Esophagus (tissue), 2 donors: ENCODE data around the gene RASAL1. TPM values are rescaled to one million over a fixed set of nuclear protein-coding genes. Genes with fewer than 3 reads are reported as not detected.

Source experiments
- H3K27ac ChIP-seq, 2 donors: one replicate each; pipeline ENCODE4 v1.5.1; 2013; ENCODE audit warnings: low read depth in 2 of 2, mild to moderate bottlenecking in 2 of 2, inconsistent platforms in 1 of 2, low read length in 1 of 2, moderate library complexity in 1 of 2
- H3K27me3 ChIP-seq, 2 donors: one replicate each; pipeline ENCODE4 v1.6.1; 2013; ENCODE audit warnings: low read length in 2 of 2, control low read depth in 1 of 2, mild to moderate bottlenecking in 1 of 2; ENCODE audit not compliant: insufficient read depth in 2 of 2, control insufficient read depth in 1 of 2
- H3K36me3 ChIP-seq, 2 donors: one replicate each; pipeline ENCODE4 v1.6.1; 2013; ENCODE audit warnings: low read length in 1 of 2; ENCODE audit not compliant: control insufficient read depth in 2 of 2, insufficient read depth in 2 of 2
- H3K4me1 ChIP-seq, 2 donors: one replicate each; pipeline ENCODE4 v1.6.1; 2013; ENCODE audit warnings: low read length in 1 of 2; ENCODE audit not compliant: control insufficient read depth in 2 of 2, insufficient read depth in 2 of 2
- H3K4me3 ChIP-seq, 2 donors: one replicate each; pipeline ENCODE4 v1.5.1; 2013; ENCODE audit warnings: low read length in 2 of 2, mild to moderate bottlenecking in 2 of 2, low read depth in 1 of 2, moderate library complexity in 1 of 2
- H3K9me3 ChIP-seq, 2 donors: one replicate each; pipeline ENCODE4 v1.6.1; 2013; ENCODE audit warnings: mild to moderate bottlenecking in 2 of 2, low read depth in 1 of 2, low read length in 1 of 2, moderate library complexity in 1 of 2; ENCODE audit not compliant: control insufficient read depth in 2 of 2, insufficient read depth in 1 of 2
- WGBS, 2 donors: extraction: QIAGEN DNeasy Blood & Tissue Kit; methylation state at CpG; one replicate each; pipeline ENCODE4 v1.1.7; 2013; 5-methylcytosine and 5-hydroxymethylcytosine counted together
- polyA plus RNA-seq, 2 donors: library from polyadenylated mRNA; stranded (reverse); fragments of 200-250 nt; gene quantifications; one replicate each; pipeline ENCODE4 v1.2.3, GENCODE V29; 2013
- donor health status: healthy with polysubstance abuse.
- donor health status: Bipolar disorder and iron deficiency.

RASAL1 gene
- polyA plus RNA-seq, 2 donors: 43.4 to 52.7 TPM

DNA sequence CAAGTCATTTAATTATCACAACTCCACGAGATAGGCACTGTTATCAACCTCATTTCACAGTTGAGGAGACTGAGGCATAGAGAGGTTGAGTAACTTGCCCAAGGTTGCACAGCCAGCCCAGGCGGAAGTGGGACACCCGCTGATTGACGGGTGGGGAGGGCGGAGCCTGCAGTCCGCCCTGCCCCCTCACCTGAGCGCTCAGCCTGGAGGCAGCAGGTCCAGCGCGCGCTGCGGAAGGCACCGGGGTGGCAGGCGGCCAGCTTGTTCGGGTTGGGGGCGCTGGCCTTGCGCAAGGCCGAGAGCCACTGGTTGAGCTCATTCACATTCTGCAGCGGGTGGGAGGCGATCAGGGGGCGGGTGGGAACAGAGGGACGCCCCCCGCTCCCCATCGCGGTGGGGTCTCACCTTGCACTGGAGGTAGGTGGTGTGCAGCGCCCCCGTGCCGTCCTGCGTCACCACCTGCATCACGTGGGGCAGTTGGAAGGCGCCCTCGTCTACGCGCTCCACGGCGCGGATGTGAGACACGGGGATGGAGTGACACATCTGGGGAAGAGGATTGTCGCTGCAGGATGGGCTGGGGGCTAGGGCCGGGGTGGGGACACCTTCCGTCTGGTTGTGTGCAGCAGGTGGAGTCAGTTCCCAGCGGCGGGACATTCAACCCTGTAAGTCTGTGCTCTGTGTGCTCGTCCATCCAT, 31.7 kb downstream of the RASAL1 start:
- Histone ChIP-seq H3K36me3 (peaks cover 0 to 3% of the 10 kb centered on the region in 2 donors), H3K4me1 (peaks cover 0 to 4% of the 10 kb centered on the region in 2 donors), H3K4me3 (no peak overlapping the region), H3K9me3 (no peaks in the 10 kb centered on the region), H3K27ac (no peak overlapping the region), H3K27me3 (no peaks in the 10 kb centered on the region)
- 8 to 9% methylated on average over 43 of the region's 43 CpGs for WGBS, 2 donors

DNA sequence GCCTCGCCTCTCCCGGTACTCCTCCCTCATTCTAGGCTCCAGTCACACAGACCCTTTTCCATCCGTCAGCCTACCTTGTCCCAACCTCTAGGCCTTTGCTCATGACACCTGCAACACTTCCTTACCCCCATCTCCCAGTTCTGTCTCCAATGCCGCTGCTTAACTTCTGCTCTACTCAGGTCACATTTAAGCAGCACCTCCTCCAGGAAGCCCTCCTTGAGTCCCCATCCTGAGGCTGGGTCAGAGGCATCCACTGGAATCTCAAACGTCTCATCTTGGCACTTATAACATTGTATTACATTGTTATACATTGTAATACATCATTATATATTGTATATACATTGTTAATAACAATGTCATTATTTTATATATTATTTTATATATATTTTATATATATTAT, 32.8 kb downstream of the RASAL1 start:
- H3K4me1 ChIP-seq: peaks cover 3 to 7% of the 10 kb centered on the region in 2 donors
- 83 to 90% methylated on average over 5 of the region's 5 CpGs for WGBS, 2 donors
- no peaks in the 10 kb centered on the region for H3K27me3 ChIP-seq
- H3K9me3 ChIP-seq: no peaks in the 10 kb centered on the region
- H3K4me3 ChIP-seq: no peak overlapping the region
- peaks cover 0 to 3% of the 10 kb centered on the region in 2 donors for H3K36me3 ChIP-seq
- no peak overlapping the region for H3K27ac ChIP-seq

DNA sequence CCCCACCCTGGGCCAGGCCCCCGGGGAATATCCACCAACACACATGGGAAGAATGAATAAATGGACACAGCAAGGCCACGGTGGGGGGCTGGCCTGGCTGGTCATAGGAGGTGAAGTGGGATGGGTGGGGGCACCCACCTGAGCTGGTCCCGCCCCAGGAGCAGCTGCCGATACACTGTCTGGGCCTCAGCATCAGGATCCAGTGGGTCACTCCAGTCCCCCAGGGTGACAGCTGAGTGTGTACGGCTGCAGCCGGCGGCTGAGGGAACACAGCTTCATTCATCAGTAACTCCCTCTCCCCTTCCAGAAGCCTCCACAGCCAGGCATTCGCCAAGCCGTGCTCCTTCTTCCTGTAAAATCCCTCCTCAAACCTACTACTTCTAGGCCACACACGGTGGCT, 33.8 kb downstream of the RASAL1 start:
- WGBS, 2 donors: 71 to 81% methylated on average over 10 of the region's 10 CpGs

DNA sequence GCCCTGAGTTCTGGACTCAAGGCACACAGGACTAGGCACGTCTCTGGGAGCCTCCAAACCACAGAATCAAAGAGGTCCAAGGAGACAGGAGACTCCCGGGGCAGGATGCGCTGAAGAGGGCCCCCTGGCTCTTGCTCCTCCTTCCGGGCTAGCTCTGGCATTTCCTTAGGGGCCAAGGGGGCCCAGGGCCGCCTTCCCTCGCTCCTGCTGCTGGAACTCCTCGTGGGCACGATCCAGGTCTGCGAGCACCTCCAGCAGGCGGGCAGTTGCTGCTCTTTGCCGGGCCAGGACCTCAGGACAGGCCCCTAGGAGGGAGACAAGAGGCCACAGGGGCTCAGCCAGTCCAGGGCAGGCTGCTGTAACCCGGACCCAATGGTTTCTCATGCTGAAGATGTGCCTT, 35.8 kb downstream of the RASAL1 start:
- 75 to 81% methylated on average over 12 of the region's 12 CpGs for WGBS, 2 donors

More for the DNA sequence above, 33.8 kb downstream of the RASAL1 start:
- Histone ChIP-seq H3K4me1 (peaks cover 3 to 7% of the 10 kb centered on the region in 2 donors), H3K27ac (no peak overlapping the region), H3K36me3 (peaks cover 0 to 4% of the 10 kb centered on the region in 2 donors), H3K4me3 (no peak overlapping the region), H3K9me3 (no peaks in the 10 kb centered on the region), H3K27me3 (no peaks in the 10 kb centered on the region)

DNA sequence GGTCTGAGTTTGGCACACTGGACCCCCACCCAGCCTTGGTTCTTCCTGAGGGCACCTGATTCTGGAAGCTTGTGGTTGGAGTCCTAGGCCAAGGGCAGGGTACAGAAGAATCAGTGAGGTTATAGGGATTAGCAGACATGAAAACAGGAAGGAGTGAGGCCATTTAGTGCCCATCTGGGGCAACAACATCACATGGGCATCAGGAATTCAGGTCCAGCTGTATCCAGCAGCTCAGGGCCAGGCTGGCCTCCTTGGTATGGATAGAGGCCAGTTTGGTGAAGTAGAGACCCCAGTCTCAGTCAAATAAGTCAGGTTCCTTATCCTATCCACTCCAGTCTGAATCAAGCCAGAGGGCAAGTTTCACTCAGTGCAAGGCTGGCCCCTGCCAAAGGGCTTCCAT, 36.2 kb downstream of the RASAL1 start:
- Histone ChIP-seq H3K4me3 (no peak overlapping the region), H3K36me3 (peaks cover 0 to 6% of the 10 kb centered on the region in 2 donors), H3K27me3 (no peaks in the 10 kb centered on the region), H3K27ac (no peak overlapping the region), H3K4me1 (peaks cover 3 to 10% of the 10 kb centered on the region in 2 donors), H3K9me3 (no peaks in the 10 kb centered on the region)

More for the DNA sequence above, 35.8 kb downstream of the RASAL1 start:
- Histone ChIP-seq H3K36me3 (peaks cover 0 to 6% of the 10 kb centered on the region in 2 donors), H3K27me3 (no peaks in the 10 kb centered on the region), H3K27ac (no peak overlapping the region), H3K4me1 (peaks cover 3 to 10% of the 10 kb centered on the region in 2 donors), H3K4me3 (no peak overlapping the region), H3K9me3 (no peaks in the 10 kb centered on the region)

DNA sequence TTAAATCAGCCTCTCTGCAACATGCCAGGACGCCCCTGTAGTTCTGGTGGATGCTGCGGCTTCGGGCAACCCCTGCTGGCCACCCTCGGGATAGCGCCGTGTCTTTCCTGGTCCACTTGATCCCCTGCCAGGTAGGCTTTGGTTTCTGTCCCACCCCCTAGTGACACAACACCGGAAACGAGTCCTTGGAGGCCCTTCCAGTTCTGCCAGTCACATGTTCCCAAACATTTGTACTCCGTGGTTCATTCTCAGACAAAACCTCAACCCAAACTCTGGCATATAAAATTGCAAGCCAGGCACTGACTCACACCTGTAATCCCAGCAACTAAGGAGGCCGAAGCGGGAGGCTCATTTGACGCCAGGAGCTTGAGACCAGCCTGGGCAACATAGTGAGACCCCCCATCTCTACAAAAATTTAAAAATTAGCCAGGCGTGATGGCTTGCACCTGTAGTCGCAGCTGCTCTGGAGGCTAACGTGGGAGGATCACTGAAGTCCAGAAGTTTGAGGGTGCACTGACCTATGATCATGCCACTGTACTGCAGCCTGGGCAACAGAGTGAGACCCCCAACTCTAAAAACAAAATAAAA, 37.0 kb downstream of the RASAL1 start:
- 25 to 28% methylated on average over 15 of the region's 15 CpGs for WGBS, 2 donors
- H3K4me3 ChIP-seq: no peak overlapping the region
- H3K27ac ChIP-seq: peak overlapping the region in 1 of 2 donors; percentile 77
- no peaks in the 10 kb centered on the region for H3K27me3 ChIP-seq
- H3K36me3 ChIP-seq: peaks cover 0 to 3% of the 10 kb centered on the region in 2 donors
- peaks cover 3 to 8% of the 10 kb centered on the region in 2 donors for H3K4me1 ChIP-seq
- no peaks in the 10 kb centered on the region for H3K9me3 ChIP-seq

DNA sequence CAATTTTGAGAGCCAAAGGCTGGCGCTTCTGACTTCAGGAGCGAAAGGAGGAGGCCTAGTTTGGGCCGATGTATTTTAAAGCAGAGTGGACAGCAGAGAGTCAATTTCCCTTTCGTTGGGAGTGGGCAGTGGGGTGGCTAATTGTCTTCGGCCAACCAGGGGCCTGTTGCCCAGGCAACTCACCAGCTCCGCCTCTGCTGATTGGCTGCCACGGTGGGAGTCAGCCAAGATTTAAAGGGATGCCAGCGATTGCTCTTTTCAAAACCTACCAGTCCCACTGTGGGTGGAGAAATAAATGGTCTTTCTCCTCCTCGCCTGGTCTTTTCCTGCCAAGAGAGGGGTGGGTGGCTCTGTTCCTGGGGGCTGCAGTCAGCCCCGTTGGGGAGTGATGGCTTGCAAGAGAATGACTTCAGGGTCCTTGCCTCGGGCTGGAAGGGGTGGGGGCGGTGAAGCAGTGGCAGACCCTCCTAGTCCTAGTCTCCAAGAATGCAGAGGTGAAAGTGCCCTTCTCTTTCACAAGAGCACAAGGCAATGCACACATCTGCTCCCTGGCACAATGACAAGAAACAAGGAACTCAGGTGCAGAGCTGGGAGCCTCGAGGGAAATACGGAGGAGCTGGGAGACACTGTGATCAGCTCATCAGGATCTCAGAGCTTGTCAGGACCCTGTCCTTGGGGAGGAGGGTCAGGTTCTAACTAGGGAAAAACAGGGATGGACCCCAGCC, 37.7 kb downstream of the RASAL1 start:
- no peaks in the 10 kb centered on the region for H3K27me3 ChIP-seq
- H3K9me3 ChIP-seq: no peaks in the 10 kb centered on the region
- H3K4me1 ChIP-seq: peaks cover 6 to 12% of the 10 kb centered on the region in 2 donors
- H3K4me3 ChIP-seq: no peak overlapping the region
- 42 to 45% methylated on average over 14 of the region's 14 CpGs for WGBS, 2 donors
- peaks cover 0 to 3% of the 10 kb centered on the region in 2 donors for H3K36me3 ChIP-seq
- H3K27ac ChIP-seq: no peak overlapping the region

DNA sequence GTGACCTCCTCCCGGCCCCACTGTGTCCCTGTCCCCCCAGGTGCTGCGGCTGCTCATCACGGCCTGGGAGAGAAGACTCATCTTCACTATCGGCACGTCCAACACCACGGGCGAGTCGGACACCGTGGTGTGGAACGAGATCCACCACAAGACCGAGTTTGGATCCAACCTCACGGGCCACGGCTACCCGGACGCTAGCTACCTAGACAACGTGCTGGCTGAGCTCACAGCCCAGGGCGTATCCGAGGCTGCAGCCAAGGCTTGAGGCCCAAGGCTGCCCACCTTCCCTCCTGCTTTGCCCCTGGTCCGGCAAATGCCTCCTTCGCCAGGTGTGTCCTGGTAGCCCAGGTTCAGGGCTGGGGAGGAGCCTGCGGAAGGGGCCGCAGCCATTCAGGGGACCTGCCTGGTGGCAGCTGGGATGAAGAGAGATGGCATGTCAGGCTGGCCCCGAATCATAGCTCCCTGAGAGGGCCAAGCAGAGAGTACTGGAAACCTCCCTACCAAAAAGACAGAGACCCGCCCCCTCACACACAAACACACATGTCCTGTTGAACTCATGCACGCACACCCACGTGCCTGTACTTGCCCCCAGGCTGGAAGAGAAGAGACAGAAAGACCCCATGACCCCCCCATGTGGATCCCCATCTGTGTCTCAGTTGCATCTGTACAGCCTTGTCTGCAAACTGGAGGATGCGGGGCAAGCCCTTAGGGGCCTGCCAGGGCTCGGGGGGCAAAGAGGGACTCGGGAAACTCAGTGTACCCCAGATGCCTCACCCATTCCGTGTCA, 38.7 kb downstream of the RASAL1 start:
- no peaks in the 10 kb centered on the region for H3K9me3 ChIP-seq
- H3K36me3 ChIP-seq: peaks cover 0 to 3% of the 10 kb centered on the region in 2 donors
- no peak overlapping the region for H3K27ac ChIP-seq
- peaks cover 7 to 14% of the 10 kb centered on the region in 2 donors for H3K4me1 ChIP-seq
- H3K27me3 ChIP-seq: no peaks in the 10 kb centered on the region
- H3K4me3 ChIP-seq: no peak overlapping the region
- 80 to 83% methylated on average over 29 to 30 of the region's 30 CpGs for whole genome bisulfite sequencing, 2 donors

DNA sequence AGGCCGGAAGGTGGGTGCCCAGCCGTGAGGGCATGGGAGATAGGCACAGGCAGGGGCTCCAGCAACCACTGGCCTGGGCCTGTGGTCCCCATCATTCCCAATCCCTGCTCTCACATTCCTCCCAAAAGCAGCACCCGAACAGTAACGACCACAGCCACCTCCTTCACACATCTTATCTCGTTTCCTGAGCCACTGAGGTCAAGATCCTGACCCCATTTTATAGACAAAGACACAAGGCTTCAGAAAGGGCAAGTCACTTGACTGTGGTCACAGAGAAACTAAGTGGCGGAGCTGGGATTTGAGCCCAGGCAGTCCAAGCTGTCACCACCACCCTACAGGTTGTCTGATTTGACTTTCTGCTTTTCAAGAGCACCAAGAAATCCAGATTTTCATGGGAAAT, 40.2 kb downstream of the RASAL1 start:
- Histone ChIP-seq H3K36me3 (peaks cover 0 to 3% of the 10 kb centered on the region in 2 donors), H3K9me3 (no peaks in the 10 kb centered on the region), H3K4me1 (peaks cover 7 to 14% of the 10 kb centered on the region in 2 donors), H3K27ac (no peak overlapping the region), H3K27me3 (no peaks in the 10 kb centered on the region), H3K4me3 (no peak overlapping the region)
- 57% methylated on average over 6 of the region's 6 CpGs for WGBS, 2 donors
